ENCODE data around the gene KCNH6.
A peak's percentile ranks its signal among the peaks of the same experiment; 100 is the strongest.

KCNH6 gene

DNA sequence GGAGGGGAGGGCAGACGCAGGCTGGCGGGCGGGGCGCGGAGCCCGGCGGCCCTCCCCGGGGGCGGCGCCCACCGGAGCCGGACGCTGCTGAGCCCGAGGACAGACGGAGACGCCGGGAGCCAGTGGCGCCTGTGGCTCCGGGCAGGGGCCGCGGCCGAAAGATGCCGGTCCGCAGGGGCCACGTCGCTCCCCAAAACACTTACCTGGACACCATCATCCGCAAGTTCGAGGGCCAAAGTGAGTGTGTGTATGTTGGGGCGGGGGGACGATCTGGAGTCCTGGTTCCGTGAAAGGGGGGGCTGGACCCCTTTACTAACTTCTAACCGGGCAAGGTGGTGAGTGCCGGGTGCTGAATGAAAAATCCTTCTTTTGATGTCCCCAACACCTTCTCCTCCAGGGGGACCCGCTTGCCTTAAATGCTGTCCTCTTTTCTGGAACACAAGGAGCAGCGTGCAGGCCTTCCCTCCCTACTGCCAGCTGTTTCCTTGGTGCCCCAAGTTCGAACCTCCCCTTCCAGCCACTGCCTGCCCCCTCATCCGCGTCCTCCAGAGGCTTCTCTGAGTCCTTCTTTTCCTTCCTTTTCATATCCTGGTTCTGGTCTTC, at the start of gene KCNH6:
TSS of gene KCNH6 (plus strand) at position 106 of the 603 bp plus-strand sequence. CDS start at position 162, 56 bp downstream.
- DNase-seq (ENCODE audit: low spot score) = no peak

DNA sequence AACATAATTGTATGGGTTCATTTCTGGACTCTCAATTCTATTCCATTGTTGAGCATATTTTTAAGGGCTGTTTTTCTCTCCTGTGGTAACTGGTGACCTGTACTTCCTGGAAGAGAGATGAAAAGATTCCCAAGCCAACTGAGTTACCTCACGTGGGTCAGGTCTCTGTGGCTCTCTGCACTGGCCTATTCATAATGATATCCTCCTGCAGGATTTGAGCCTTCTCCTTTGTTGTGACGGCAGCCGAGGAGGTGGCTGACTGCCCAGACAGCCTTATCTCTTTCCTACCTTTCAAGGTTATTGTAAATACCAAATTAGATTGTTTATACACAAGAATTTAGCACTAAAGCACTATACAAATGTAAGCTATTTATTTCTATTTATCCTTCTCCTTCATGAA, 49.0 kb upstream of the KCNH6 start:
- DNase-seq (ENCODE audit: low spot score) = no peak

DNA sequence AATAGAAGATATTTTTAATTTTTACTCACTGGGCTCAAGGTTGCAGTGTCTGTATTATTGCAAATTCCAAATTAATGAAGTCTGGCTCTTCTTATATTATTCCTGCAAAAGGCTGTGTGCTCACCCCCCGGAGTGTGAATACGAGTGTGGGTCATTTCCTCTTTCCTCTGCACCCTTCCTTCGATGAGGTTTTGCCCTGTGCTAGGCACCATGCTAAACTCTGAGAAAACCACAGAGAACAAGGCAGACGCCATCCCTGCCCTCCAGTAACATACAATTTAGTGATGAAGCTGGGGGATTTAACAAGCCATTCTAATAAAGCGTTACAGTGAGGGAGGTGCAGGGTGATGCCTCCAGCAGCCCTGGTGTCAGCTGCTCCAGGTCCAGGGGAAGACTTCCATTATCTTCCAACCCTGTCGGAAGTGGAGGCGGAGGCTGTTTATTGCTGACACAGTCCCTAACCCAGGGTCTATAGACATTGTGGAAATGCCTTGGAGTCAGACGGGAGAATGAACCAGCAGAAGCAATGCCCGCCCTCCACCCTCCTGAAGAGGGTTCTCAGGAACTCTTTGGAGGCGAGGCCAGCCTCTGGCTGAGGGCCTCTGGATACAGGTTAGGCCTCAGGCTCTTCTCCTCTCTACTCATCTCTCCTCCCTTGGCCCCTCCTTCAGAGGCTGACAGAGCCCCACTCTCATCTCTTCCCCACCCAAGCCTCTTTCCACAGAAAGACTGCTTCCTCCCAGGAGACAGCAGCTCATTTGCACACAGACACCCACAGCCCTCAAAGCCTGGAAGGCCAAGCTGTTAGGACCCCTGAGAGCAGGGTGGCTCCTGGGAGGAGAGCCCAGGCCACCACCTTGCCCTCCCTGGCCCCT, 48.3 kb upstream of the KCNH6 start:
- DNase-seq (ENCODE audit: low spot score) = no peak

DNA sequence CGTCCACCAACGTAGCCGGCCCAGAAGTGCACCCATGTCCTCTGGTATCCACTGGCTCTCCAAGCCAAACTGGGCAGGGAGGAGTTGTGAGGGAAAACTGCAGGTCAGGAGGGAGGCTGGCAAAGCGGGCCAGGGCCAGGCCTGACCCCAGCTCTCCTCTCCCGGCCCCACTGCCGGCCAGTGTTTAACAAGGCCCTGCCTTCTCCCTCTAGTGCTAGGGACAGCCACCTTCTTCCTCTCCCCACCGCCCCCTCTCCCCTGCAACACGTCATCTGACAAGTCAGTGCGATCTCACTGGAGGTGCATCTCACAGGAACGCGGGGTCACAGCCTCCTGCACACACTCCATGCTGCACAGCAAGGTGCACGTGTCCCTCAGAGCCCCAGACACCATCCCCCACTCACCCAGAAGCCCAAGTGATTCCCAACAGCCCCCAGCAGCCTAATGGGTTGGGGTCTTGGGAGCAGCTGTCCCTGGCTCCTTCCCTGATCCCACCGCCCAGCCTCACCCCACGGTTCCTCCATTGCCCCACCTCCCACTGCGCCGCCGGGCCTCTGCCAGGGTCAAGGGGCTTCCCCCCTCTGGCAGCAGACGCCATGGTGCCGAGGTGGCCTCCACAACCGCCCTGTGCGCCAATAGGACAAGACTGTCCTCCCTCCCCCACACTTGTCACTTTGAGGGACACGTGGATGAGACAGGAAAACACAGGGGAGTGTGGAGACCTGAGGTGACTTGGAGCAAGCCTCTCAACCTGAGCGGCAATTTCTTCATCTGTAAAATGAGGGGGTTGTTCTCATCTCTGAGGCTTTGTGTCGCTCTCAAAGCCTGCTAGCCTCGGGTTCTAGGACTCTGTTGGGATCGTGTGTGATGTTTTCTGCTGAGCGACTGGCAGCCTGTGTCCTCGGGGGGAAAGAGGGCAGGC, 47.4 kb upstream of the KCNH6 start:
- no peak for DNase-seq (ENCODE audit: low spot score)

DNA sequence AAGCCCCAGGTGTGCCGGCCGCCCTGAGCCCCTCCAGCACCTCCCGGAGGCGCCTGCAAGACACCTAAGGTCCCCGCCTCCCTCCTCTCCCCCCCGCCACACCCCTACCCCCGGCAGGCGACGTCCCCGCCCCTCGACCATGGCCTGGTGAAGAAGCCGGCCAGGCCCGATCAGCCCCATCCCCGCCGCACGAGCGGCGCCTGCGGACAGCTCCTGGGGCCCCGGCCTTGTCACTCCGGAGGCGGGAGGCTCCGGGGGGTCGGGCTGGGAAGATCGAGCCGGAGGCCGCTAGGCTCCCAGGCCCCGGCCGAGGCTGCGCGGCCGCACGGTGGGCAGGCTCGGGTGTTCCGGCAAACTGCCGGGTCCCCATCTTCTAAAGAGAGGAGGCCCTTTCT, 46.7 kb upstream of the KCNH6 start:
- peak; percentile 76 for DNase-seq (ENCODE audit: low spot score)

DNA sequence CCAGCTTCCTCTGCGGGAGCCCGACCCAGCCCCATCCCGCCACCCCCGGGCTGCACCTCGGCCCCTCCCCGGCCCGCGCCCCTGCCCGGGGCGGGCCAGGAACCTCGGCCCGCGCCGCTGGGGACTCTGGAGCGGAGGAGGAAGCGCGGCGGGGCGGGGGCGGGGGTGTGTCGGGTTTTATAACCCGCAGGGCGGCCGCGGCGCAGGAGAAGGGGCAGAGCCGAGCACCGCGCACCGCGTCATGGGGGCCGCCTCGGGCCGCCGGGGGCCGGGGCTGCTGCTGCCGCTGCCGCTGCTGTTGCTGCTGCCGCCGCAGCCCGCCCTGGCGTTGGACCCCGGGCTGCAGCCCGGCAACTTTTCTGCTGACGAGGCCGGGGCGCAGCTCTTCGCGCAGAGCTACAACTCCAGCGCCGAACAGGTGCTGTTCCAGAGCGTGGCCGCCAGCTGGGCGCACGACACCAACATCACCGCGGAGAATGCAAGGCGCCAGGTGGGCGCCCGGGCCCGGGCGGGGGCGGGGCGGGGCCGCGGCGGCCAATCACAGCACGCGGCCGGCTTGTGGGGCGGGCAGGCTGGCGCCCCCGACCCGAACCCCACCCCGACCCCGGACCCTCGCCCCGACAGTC, 46.2 kb upstream of the KCNH6 start, which contains the start of gene ACE:
TSS of gene ACE (plus strand) at position 208 of the 626 bp plus-strand sequence. CDS start at position 242, 34 bp downstream.
- peak; percentile 76 for DNase-seq (ENCODE audit: low spot score)

DNA sequence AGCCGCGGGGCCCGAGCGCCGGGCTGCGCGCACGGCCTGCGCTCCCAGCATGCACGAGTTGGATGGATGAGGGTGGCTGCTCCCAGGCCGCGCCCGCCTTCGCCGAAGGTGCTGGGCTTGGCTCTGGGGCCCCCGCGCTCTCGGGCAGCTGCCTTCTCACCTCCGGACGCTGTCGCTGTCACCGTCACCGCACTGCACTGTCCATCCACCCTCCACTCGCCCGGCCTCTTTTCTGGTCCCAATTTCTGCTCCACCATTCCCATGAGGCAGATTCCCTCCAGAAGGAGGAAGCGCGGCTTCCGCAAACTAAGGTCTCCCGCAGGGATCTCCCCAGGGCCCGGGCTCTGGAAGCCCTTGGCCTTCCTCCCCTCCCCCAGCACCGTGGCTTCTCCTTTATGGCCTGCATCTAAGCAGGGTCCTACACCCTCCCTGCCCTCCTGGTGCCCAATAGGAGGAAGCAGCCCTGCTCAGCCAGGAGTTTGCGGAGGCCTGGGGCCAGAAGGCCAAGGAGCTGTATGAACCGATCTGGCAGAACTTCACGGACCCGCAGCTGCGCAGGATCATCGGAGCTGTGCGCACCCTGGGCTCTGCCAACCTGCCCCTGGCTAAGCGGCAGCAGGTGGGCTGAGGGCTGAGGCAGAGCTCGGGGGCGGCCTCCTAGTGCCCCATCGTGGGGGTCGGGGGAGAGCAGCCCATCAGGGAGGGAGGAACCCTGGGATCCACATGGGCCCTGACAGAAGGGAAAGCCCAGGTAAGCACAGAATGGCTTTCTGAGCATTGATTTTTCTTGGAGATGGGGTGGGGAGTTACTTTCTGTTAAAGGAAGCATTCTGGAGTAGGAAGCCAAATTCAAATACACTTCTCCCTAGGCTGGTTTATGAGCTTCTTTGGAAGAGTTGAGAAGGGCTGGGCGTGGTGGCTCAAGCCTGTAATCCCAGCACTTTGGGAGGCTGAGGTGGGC, 45.4 kb upstream of the KCNH6 start:
- peak; percentile 71 for DNase-seq (ENCODE audit: low spot score)

GRCh38 chr17:63478814-63479494, 44.2 kb upstream of the KCNH6 start:
- peak; percentile 89 for DNase-seq (ENCODE audit: low spot score)

- DNase-seq (ENCODE audit: low spot score) = no peak
Measured at GRCh38 chr17:63479495-63480184, 43.5 kb upstream of the KCNH6 start.

DNA sequence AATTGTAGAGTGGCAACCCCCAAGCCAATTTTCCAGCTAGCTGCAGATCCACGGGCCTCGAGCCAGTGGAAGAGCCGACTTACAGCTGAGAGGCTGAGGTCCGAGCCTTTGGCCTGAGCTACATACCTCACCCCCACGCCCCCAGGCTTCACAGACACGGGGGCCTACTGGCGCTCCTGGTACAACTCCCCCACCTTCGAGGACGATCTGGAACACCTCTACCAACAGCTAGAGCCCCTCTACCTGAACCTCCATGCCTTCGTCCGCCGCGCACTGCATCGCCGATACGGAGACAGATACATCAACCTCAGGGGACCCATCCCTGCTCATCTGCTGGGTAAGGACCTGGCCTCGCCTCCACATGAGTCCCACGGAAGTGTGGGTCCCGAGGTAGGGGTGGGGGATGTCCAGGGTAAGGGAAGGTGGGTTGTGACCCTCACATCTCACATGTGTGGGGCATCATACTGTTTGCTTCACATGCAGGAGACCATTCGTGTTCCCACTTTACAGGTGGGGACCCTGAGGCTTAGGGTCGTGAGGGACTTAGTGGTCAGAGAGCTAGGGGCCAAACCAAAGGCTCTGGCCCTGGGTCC, 42.9 kb upstream of the KCNH6 start:
- DNase-seq (ENCODE audit: low spot score) = no peak

DNA sequence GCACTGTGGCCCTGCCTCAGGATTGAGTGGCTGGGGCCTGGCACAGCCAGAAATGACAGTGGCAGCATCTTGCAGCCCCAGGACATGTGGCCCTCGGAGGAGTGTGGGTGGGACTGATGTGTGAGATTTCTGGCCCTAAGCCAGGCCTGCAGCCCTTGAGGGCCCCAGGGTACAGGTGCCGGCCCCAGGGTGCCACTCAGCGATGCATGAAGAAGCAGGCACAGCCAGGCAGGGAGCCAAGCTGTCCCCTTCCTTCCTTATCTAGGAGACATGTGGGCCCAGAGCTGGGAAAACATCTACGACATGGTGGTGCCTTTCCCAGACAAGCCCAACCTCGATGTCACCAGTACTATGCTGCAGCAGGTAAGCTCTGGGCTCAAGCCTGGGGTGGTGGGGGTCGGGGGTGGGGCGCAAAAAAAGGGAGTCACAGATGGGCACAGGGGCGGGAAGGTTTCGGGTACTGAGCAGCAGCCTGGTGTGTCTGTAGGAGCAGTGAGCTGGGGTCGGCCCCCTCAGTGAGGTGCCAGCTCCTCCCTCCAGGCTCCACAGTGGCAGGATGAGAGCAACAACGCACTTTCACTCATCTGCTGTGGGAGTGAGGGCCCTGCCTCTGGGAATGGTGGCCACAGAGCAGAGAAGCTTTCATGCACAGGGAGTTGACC, 42.2 kb upstream of the KCNH6 start:
- no peak for DNase-seq (ENCODE audit: low spot score)

- DNase-seq (ENCODE audit: low spot score) = no peak
Measured at GRCh38 chr17:63481488-63481870, 41.7 kb upstream of the KCNH6 start.

- DNase-seq (ENCODE audit: low spot score) = no peak
Measured at GRCh38 chr17:63482509-63482908, 40.6 kb upstream of the KCNH6 start.

DNA sequence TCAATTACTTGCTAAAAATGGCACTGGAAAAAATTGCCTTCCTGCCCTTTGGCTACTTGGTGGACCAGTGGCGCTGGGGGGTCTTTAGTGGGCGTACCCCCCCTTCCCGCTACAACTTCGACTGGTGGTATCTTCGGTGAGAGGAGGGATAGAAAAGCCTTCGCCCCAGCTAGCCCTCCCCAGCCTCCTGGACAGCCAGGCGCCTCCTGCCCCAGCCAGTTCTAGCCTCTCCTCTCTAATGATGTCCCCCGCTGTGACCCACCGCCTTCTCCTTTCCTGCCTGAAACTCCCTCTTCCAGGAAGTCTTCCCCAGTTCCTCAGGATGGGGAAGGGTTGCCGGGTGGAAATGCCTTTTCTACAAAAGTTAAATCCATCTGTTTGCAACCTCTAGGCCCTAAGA, 40.1 kb upstream of the KCNH6 start:
- no peak for DNase-seq (ENCODE audit: low spot score)

GRCh38 chr17:63483655-63484575, 39.2 kb upstream of the KCNH6 start:
- DNase-seq (ENCODE audit: low spot score) = no peak

DNA sequence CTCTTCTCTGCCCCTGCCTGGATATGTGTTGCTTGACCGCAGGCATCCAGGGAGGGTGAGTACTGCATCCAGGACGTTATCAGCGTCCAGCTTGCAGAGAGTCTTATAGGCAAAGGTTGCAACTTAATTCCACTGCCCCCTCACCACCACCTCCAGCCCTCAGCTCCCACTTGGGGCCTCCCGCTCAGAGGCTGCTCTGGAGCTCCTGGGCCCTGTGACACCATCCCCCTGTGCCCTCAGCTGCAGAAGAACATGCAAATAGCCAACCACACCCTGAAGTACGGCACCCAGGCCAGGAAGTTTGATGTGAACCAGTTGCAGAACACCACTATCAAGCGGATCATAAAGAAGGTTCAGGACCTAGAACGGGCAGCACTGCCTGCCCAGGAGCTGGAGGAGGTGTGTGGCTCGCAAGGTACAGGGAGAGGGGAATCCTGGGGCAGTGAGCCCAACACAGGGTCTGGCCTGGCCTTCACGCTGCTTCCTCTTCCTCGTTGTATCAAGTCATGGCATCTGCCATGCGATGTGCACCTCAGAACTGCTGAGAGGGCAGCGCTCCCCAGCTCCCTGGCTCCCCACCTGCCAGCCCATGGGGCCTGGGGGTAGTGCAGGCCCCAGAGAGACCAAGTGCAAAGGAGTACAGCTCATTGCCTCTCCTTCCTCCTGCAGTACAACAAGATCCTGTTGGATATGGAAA, 36.7 kb upstream of the KCNH6 start:
- no peak for DNase-seq (ENCODE audit: low spot score)

- no peak for DNase-seq (ENCODE audit: low spot score)
Measured at GRCh38 chr17:63487014-63487339, 36.2 kb upstream of the KCNH6 start.

Measured in ecto neural progenitor cell (in vitro differentiated cells).